Kidney capillary endothelial cell (primary cell): ENCODE measurements around the gene SLC22A6.
"Not testable (repeated sequence)": the region's sequence is repeated elsewhere in the genome, so short reads cannot be mapped to it uniquely, and the experiment has no call there.

ENCODE experiments used
- DNase-seq: peaks from one replicate; pipeline ENCODE4 v3.0.0-alpha.2; 2018; ENCODE audit warnings: low spot score

Gene SLC22A6

DNA sequence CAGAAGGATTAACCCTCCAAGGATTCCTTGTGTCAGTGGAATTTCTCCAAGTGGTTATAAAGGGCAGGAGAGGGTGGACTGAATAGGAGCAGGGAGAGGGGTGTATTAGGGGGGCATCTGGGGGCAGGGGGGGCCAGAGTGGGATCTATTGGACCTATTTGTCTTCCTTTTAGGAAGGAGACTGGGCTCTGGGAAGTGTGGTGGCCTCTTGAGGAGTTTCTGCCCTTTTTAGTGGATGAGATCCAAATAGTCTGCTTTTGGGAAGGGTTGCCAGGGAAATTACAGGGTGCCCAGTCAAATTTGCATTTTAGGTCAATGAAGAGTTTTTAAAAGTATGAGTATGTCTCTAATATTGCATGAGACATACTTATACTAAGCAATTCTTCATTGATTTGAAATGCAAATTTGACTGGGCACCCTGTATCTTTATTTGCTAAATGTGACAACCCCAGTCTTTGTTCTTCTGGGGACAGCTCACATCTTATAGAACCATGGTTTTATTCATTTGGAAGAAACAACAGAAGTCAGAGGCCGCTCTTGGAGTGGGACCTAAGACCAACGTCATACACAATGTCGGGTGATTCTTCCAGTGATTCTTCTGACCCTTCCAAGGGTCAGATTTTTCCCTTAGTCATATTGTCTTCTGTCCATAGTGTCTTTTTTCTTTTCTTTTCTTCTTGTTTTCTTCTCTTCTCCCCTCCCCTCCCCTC lies 429 bp upstream of the SLC22A6 start:
- no peak for DNase-seq

- DNase-seq: no peak
These were observed 1.1 kb downstream of the SLC22A6 start for GRCh38 chr11:62983536-62984199.

GRCh38 chr11:62981743-62982142 lies 3.0 kb downstream of the SLC22A6 start:
- no peak for DNase-seq

GRCh38 chr11:62980133-62980760 lies 4.5 kb downstream of the SLC22A6 start:
- DNase-seq: no peak

GRCh38 chr11:62976109-62976508 lies 8.7 kb downstream of the SLC22A6 start:
- no peak for DNase-seq

GRCh38 chr11:62974848-62975522 lies 9.8 kb downstream of the SLC22A6 start:
- DNase-seq: peak; percentile 20

DNA sequence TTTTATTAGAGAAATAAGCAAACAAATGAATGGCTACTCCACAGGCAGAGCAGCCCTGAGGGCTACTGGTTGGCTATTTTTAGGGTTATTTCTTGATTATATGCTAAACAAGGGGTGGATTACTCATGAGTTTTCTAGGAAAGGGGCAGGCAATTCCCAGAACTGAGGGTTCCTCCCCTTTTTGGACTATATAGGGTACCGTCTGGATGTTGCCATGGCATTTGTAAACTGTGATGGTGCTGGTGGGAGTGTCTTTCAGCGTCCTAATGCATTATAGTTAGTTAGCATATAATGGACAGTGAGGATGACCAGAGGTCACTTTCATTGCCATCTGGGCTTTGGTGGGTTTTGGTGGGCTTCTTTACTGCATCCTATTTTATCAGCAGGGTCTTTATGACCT lies 19.2 kb downstream of the SLC22A6 start:
- no peak for DNase-seq

DNA sequence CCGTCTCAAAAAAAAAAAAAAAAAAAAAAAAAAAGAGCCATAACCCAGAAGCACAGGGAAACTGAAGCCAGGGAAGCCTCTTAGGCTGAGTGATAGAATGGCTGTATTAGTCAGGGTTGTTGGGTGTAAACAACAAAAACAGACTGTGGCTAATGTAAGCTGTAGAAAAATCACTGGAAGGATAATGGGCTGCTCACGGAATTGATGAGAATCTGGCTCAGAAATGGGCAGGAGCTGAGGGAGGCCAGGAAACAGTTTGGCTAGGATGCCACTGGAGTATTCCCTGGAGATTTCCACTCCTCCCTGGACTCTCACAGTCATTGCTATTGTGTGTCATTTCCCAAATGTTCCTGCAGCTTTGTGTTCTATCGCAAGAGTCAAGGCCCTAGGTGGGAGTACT lies 22.4 kb downstream of the SLC22A6 start:
- no peak for DNase-seq

DNA sequence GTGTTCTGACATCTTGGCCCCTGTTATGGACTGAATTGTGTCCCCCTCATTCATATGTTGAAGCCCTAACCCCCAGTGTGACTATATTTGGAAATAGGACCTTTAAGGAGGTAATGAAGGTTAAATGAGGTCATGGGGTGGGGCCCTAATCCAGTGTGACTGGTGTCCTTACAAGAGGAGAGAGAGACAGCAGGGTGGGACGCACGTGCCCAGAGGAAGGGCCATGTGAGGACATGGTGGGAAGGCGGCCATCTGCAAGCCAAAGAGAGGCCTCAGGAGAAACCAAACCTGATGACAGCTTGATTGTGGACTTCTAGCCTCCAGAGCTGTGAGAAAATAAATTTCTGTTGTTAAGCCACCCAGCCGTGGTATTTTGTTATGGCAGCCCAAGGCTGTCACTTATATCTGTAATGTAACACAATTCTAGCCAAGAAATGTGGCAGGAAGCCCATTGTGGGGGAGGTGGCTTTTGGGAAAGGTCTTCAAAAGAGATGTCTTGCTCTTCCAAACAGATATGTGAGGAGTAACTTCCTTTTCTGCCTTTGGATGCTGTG lies 23.7 kb downstream of the SLC22A6 start:
- DNase-seq: no peak

DNA sequence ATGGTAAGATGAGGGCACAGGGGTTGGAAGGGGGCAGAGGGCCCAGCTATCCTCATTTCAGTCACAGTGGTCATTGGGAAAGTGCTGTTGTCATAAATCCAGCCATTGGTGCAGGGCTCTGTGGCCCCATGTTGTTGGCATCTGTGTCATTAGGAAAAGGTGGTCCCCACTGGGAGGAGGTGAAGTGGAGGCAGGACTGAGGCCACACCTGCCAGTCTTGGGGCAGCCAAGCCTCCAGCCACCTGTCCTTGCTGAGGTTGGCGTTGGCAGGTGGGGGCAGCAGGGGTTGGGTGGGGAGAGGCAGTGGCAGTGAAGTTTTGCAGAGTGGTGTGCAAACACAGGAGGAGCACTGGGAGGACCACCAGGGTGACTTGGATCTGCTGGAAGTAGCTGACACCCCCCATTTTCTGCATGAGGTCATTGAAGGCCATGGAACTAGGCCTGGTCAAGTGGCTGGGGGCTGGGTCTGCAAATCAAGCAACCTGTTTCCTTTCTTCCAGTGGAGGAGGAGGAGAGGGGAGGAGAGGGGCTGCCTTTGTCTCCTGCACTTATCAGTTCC lies 25.3 kb downstream of the SLC22A6 start:
- no peak for DNase-seq

DNA sequence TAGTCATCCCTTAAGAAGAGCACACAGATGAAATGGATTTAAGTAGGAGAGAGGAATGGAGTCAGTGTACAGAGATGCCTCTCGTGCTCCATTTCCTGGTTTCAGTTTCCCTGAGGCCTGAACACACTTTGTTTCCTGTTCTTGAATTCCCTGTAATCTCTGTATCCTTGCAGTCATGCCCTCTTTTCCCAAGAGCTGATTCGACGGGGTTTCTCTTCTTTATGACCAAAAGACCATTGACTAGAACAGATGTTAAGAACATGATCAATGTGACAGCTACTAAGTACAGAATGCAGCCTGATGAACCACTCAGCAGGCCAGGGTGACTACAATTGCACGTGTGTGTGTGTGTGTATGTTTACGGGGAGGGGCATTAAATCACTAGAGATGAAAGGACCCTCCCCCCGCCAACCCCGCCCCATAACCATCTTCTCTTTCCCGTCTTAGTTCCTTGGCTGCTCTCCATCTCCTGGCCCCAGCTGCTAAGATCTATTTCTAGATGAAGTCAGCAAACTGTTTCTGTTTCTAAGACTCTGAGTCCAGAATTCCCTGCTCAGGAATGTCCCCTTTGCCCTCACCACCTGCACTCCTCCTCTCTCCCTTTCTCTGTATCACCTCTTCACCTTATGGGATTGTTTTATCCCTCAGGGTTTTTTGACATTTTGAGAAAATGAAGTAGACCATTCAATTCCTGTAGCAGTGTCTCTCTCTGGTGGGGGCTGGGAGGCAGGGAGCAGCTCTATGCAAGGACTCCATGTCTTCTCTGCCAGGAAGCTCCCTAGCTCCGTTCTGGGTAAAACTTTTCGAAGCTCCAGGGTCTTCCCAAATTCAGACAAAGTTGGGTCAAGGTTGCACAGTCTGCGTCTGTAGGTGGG lies 26.0 kb downstream of the SLC22A6 start:
- no peak for DNase-seq

DNA sequence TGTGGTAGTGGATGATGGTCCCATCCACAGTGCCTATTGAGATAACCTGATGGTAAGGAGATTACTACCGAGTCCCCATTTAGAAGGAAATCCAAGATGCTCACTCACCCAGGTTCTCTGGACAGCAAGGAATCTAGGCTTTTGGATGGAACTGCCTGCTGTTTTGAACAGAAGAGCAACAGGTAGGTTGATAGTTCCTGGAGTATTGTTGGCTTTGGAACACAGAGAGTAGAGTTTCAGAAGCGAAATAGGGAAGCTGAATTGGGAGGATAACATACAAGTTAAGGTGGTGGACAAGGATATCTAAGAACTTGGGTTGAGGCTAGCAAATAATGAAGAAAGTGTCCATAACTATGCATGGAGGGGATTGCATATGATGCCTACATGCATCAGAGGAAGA lies 27.6 kb downstream of the SLC22A6 start:
- DNase-seq: no peak

DNA sequence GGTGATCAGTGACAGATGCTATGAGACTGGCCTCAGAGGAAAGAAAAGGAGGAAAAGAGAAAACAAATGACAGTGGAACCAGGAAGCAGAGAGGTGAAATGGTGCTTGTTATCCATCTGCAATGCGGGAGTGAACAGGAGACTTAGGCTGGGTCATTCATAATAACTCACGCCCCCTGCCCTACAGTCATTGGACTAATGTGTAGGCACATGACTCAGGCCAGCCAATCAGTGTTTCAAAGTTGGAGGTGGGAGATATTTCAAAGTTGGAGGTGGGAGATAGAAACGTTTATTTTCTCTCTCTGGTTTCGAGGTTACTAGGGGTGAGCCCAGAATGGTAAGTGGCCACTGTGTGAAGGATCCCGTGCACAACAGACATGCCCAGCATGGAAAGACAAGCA lies 30.3 kb downstream of the SLC22A6 start:
- DNase-seq: no peak

DNA sequence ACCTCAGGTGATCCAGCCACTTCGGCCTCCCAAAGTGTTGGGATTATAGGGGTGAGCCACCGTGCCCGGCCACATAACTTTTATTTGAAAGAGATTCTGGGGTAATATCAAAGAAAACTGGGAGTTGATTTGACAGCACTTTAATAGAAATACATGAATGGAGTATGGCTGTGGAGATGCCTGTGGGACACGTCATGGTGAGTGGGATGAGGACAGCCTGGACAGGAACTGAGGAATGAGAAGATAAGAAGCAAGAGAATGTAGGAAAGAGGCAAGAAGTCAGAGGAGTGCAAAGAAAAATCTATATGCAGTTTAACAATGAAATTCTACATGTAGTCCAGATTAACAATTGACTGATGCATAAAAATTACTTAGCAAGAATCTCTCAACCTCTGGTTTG lies 31.0 kb downstream of the SLC22A6 start:
- DNase-seq: no peak

GRCh38 chr11:62948765-62949320 lies 35.9 kb downstream of the SLC22A6 start:
- no peak for DNase-seq

DNA sequence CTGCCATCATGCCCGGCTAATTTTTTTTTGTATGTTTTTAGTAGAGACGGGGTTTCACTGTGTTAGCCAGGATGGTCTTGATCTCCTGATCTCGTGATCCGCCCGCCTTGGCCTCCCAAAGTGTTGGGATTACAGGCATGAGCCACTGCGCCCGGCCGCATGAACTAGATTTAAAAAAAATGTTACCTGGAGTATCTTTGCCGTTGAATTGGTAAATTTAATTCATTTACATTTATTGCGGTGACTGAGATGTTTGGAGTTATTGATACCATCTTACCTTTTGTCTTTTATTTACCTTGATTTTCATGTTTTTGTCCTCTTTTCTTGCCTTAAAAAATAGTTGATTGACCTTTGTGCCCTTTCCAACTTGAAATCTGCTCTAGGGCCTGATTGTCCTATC lies 39.2 kb downstream of the SLC22A6 start:
- not testable (repeated sequence) for DNase-seq

GRCh38 chr11:62937528-62937927 lies 47.2 kb downstream of the SLC22A6 start:
- DNase-seq: not testable (repeated sequence)

DNA sequence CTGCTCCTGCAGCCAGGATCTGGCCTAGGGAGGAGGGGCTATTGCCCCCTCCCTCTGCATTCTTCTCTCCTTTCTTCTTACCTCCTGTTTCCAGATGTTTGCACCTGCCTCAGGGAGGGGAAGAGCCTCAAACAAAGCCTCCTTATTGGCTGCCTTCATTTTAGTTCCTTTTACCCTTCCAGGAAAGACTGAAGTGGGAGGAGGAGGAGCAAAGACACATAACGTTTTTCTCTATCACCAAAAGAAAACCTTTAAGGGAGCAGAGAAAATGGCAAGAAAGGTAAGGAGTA lies 50.3 kb downstream of the SLC22A6 start:
- no peak for DNase-seq

DNA sequence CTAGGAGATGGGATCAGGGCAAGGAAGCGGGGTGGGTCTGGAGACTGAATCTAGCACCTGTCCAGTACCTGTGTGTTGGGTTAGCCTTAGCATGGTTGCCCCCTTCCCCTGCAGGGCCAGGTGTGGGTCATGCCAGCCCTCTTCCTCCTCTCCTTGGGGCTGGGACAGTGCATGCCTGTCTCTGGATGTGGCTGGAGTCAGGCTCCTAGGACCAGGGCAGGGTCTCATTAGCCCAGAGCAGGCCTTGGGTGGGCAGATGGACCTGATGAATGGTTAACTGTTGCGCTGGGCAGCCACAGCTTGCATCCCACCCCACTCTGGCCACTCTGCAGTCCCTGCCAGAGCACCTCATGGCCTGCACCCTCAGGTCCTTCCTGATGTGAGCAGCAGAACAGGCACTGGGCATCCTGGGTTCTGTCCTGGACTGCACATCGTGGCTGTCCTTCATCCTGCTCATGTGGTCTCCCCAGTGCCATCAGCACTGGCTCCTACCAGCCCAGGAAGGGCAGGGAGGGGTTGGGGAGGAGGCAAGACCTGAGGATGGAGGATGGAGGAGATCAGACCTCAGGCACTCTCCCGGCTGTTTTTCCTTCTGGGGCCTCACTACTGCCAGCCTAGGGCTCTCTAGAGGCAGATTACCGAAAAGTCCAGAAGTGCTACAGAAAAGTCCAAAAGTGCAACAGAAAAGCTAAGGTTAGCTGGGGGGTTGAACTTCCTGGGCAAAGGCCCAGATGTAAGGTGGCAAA lies 50.8 kb downstream of the SLC22A6 start:
- no peak for DNase-seq

GRCh38 chr11:62933285-62933684 lies 51.5 kb downstream of the SLC22A6 start:
- no peak for DNase-seq
